HEK293 (cell line): ENCODE results near the gene BRD8.

ENCODE experiments used
- FEZF1 ChIP-seq: fragments of 450-650 bp; formaldehyde crosslinking; IDR thresholded peaks from 2 replicates; pipeline ENCODE4 v1.5.1; 2016; ENCODE audit warnings: missing biosample characterization, missing genetic modification characterization
- GLI2 ChIP-seq: fragments of 450-650 bp; formaldehyde crosslinking; IDR thresholded peaks from 2 replicates; pipeline ENCODE4; 2017; ENCODE audit warnings: missing biosample characterization, missing genetic modification characterization, low read depth, borderline replicate concordance
- GLIS1 ChIP-seq: fragments of 450-650 bp; formaldehyde crosslinking; IDR thresholded peaks from 2 replicates; pipeline ENCODE4 v1.5.1; 2016; ENCODE audit warnings: missing biosample characterization, missing genetic modification characterization
- KLF10 ChIP-seq: fragments of 450-650 bp; IDR thresholded peaks from 2 replicates; pipeline ENCODE4 v1.5.1; 2018; ENCODE audit warnings: missing biosample characterization, mild to moderate bottlenecking, missing genetic modification characterization
- KLF8 ChIP-seq: fragments of 450-650 bp; formaldehyde crosslinking; IDR thresholded peaks from 2 replicates; pipeline ENCODE4 v1.5.1; 2016; ENCODE audit warnings: missing biosample characterization, missing genetic modification characterization
- SCRT1 ChIP-seq: fragments of 450-650 bp; formaldehyde crosslinking; IDR thresholded peaks from 2 replicates; pipeline ENCODE4 v1.5.1; 2016; ENCODE audit warnings: missing biosample characterization, missing genetic modification characterization, borderline replicate concordance
- WT1 ChIP-seq: fragments of 450-650 bp; formaldehyde crosslinking; IDR thresholded peaks from 2 replicates; pipeline ENCODE4 v1.5.1; 2016; ENCODE audit warnings: missing biosample characterization, missing genetic modification characterization
- ZEB2 ChIP-seq: fragments of 450-650 bp; formaldehyde crosslinking; IDR thresholded peaks from 2 replicates; pipeline ENCODE4 v1.5.1; 2016; ENCODE audit warnings: missing biosample characterization, missing genetic modification characterization
- ZNF24 ChIP-seq: fragments of 450-650 bp; formaldehyde crosslinking; IDR thresholded peaks from 2 replicates; pipeline ENCODE4 v1.5.1; 2016; ENCODE audit warnings: missing biosample characterization, missing genetic modification characterization
- ZNF311 ChIP-seq: fragments of 450-650 bp; formaldehyde crosslinking; IDR thresholded peaks from 2 replicates; pipeline ENCODE4 v1.5.1; 2017; ENCODE audit warnings: missing biosample characterization, missing genetic modification characterization, borderline replicate concordance
- ZNF394 ChIP-seq: fragments of 450-650 bp; formaldehyde crosslinking; IDR thresholded peaks from 2 replicates; pipeline ENCODE4 v1.5.1; 2016; ENCODE audit warnings: missing biosample characterization, missing genetic modification characterization, mild to moderate bottlenecking, moderate library complexity, borderline replicate concordance
- ZNF416 ChIP-seq: fragments of 450-650 bp; formaldehyde crosslinking; IDR thresholded peaks from 2 replicates; pipeline ENCODE4 v1.5.1; 2016; ENCODE audit warnings: missing biosample characterization, missing genetic modification characterization
- ZNF426 ChIP-seq: fragments of 450-650 bp; formaldehyde crosslinking; IDR thresholded peaks from 2 replicates; pipeline ENCODE4 v1.5.1; 2017; ENCODE audit warnings: missing biosample characterization, missing genetic modification characterization, mild to moderate bottlenecking, inconsistent platforms, moderate library complexity
- ZNF555 ChIP-seq: fragments of 450-650 bp; formaldehyde crosslinking; conservative IDR thresholded peaks from 2 replicates; pipeline ENCODE4 v1.5.1; 2017; ENCODE audit warnings: missing biosample characterization, mild to moderate bottlenecking, missing genetic modification characterization, inconsistent platforms
- ZNF561 ChIP-seq: fragments of 450-650 bp; IDR thresholded peaks from 2 replicates; pipeline ENCODE4 v1.5.1; 2018; ENCODE audit warnings: missing biosample characterization, missing genetic modification characterization, borderline replicate concordance
- ZNF600 ChIP-seq: fragments of 450-650 bp; formaldehyde crosslinking; IDR thresholded peaks from 2 replicates; pipeline ENCODE4 v1.5.1; 2016; ENCODE audit warnings: missing biosample characterization, missing genetic modification characterization
- ZNF664 ChIP-seq: fragments of 450-650 bp; formaldehyde crosslinking; IDR thresholded peaks from 2 replicates; pipeline ENCODE4 v1.5.1; 2016; ENCODE audit warnings: missing biosample characterization, missing genetic modification characterization
- ZNF768 ChIP-seq: fragments of 450-650 bp; formaldehyde crosslinking; IDR thresholded peaks from 2 replicates; pipeline ENCODE4 v1.5.1; 2018; ENCODE audit warnings: missing biosample characterization, mild to moderate bottlenecking, missing genetic modification characterization
- ZNF830 ChIP-seq: fragments of 450-650 bp; IDR thresholded peaks from 2 replicates; pipeline ENCODE4 v1.5.0; 2018; ENCODE audit warnings: missing biosample characterization, missing genetic modification characterization, low read depth, mild to moderate bottlenecking, moderate library complexity
- ZSCAN30 ChIP-seq: fragments of 450-650 bp; IDR thresholded peaks from 2 replicates; pipeline ENCODE4 v1.5.1; 2018; ENCODE audit warnings: missing biosample characterization, mild to moderate bottlenecking, missing genetic modification characterization, moderate library complexity
- ZXDB ChIP-seq: fragments of 450-650 bp; formaldehyde crosslinking; IDR thresholded peaks from 2 replicates; pipeline ENCODE4 v1.5.1; 2016; ENCODE audit warnings: missing biosample characterization, missing genetic modification characterization
- TF ChIP-seq, protein P1 (sequence below): fragments of 450-650 bp; formaldehyde crosslinking; IDR thresholded peaks from 2 replicates; pipeline ENCODE4 v1.5.1; 2017; ENCODE audit warnings: missing biosample characterization, missing genetic modification characterization
- TF ChIP-seq, protein P2 (sequence below): fragments of 450-650 bp; IDR thresholded peaks from 2 replicates; pipeline ENCODE4 v1.5.1; 2018; ENCODE audit warnings: missing biosample characterization, mild to moderate bottlenecking, missing genetic modification characterization
- TF ChIP-seq, protein P3 (sequence below): fragments of 450-650 bp; formaldehyde crosslinking; IDR thresholded peaks from 2 replicates; pipeline ENCODE4 v1.5.1; 2016; ENCODE audit warnings: missing biosample characterization, missing genetic modification characterization
- TF ChIP-seq, protein P4 (sequence below): fragments of 450-650 bp; formaldehyde crosslinking; IDR thresholded peaks from 2 replicates; pipeline ENCODE4 v1.5.1; 2017; ENCODE audit warnings: missing biosample characterization, missing genetic modification characterization
- TF ChIP-seq, protein P5 (sequence below): fragments of 450-650 bp; formaldehyde crosslinking; IDR thresholded peaks from 2 replicates; pipeline ENCODE4 v1.5.1; 2016; ENCODE audit warnings: missing biosample characterization, missing genetic modification characterization
- TF ChIP-seq, protein P6 (sequence below): fragments of 450-650 bp; formaldehyde crosslinking; IDR thresholded peaks from 2 replicates; pipeline ENCODE4 v1.5.1; 2016; ENCODE audit warnings: missing biosample characterization, missing genetic modification characterization
- TF ChIP-seq, protein P7 (sequence below): fragments of 450-650 bp; formaldehyde crosslinking; IDR thresholded peaks from 2 replicates; pipeline ENCODE4; 2016; ENCODE audit warnings: missing biosample characterization, missing genetic modification characterization

BRD8 gene

DNA sequence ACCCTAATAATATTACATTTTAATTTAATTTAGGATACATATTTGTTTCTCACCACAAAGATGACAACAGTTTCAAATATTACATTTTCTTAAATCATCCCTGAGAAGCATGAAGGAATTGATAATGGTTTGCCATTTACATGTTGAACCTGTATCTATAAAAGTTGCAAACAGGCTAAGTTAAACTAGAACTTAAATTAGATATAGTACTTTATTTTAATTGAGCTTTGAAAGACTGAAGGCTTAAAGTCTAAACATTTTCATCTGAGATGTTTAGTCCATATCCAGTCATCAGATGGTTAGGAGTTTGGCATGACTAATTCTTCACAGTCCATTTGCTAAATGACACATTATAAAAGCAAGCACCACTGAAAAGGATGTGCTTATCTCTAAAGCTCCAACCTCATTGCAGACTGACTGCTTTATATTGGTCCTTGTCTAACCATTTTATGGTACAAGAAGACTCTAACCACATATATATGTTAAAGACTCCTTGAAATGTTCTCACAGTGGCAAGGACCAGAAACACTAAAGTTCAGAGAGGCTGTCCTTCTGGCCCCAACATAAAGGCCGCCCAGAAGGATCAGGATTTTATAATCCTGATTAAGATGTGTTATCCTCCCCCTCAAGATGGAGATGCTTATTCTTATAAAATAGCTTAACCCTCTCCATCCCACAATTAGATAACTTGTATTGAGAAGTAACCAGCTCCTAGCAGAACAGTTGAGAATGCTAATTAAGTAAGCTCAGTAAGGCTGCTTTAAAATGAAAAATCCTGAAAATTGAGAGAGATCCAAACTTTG is 68.8 kb downstream of the BRD8 start (continued):
- TF ChIP-seq, protein P1, sequence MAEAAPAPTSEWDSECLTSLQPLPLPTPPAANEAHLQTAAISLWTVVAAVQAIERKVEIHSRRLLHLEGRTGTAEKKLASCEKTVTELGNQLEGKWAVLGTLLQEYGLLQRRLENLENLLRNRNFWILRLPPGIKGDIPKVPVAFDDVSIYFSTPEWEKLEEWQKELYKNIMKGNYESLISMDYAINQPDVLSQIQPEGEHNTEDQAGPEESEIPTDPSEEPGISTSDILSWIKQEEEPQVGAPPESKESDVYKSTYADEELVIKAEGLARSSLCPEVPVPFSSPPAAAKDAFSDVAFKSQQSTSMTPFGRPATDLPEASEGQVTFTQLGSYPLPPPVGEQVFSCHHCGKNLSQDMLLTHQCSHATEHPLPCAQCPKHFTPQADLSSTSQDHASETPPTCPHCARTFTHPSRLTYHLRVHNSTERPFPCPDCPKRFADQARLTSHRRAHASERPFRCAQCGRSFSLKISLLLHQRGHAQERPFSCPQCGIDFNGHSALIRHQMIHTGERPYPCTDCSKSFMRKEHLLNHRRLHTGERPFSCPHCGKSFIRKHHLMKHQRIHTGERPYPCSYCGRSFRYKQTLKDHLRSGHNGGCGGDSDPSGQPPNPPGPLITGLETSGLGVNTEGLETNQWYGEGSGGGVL (tag by site-specific recombination) = no peak
- TF ChIP-seq KLF10 (tag by site-specific recombination) = peak; percentile 27; the same call in 1 of the 2 replicates
- no peak for TF ChIP-seq ZNF311 (tag by site-specific recombination)
- TF ChIP-seq WT1 (tag by site-specific recombination) = peak; percentile 87
- peak; percentile 70 for TF ChIP-seq KLF8
- TF ChIP-seq, protein P2, sequence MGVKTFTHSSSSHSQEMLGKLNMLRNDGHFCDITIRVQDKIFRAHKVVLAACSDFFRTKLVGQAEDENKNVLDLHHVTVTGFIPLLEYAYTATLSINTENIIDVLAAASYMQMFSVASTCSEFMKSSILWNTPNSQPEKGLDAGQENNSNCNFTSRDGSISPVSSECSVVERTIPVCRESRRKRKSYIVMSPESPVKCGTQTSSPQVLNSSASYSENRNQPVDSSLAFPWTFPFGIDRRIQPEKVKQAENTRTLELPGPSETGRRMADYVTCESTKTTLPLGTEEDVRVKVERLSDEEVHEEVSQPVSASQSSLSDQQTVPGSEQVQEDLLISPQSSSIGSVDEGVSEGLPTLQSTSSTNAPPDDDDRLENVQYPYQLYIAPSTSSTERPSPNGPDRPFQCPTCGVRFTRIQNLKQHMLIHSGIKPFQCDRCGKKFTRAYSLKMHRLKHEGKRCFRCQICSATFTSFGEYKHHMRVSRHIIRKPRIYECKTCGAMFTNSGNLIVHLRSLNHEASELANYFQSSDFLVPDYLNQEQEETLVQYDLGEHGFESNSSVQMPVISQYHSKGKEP (tag by site-specific recombination) = peak; percentile 54
- TF ChIP-seq, protein P3, sequence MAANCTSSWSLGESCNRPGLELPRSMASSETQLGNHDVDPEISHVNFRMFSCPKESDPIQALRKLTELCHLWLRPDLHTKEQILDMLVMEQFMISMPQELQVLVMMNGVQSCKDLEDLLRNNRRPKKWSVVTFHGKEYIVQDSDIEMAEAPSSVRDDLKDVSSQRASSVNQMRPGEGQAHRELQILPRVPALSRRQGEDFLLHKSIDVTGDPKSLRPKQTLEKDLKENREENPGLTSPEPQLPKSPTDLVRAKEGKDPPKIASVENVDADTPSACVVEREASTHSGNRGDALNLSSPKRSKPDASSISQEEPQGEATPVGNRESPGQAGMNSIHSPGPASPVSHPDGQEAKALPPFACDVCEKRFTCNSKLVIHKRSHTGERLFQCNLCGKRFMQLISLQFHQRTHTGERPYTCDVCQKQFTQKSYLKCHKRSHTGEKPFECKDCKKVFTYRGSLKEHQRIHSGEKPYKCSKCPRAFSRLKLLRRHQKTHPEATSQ (tag by site-specific recombination) = no peak
- TF ChIP-seq GLI2 (tag by site-specific recombination) = peak; percentile 78
- TF ChIP-seq ZNF394 = peak; percentile 46
- peak; percentile 84 for TF ChIP-seq FEZF1 (tag by site-specific recombination)
- no peak for TF ChIP-seq ZNF555 (tag by site-specific recombination)
- TF ChIP-seq ZNF600 (tag by site-specific recombination) = peak; percentile 91
- peak; percentile 55; the same call in 1 of the 2 replicates for TF ChIP-seq ZSCAN30 (tag by site-specific recombination)
- TF ChIP-seq, protein P4, sequence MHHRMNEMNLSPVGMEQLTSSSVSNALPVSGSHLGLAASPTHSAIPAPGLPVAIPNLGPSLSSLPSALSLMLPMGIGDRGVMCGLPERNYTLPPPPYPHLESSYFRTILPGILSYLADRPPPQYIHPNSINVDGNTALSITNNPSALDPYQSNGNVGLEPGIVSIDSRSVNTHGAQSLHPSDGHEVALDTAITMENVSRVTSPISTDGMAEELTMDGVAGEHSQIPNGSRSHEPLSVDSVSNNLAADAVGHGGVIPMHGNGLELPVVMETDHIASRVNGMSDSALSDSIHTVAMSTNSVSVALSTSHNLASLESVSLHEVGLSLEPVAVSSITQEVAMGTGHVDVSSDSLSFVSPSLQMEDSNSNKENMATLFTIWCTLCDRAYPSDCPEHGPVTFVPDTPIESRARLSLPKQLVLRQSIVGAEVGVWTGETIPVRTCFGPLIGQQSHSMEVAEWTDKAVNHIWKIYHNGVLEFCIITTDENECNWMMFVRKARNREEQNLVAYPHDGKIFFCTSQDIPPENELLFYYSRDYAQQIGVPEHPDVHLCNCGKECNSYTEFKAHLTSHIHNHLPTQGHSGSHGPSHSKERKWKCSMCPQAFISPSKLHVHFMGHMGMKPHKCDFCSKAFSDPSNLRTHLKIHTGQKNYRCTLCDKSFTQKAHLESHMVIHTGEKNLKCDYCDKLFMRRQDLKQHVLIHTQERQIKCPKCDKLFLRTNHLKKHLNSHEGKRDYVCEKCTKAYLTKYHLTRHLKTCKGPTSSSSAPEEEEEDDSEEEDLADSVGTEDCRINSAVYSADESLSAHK = peak; percentile 51
- TF ChIP-seq GLIS1 (tag by site-specific recombination) = peak; percentile 45
- TF ChIP-seq SCRT1 = no peak
- TF ChIP-seq, protein P5, sequence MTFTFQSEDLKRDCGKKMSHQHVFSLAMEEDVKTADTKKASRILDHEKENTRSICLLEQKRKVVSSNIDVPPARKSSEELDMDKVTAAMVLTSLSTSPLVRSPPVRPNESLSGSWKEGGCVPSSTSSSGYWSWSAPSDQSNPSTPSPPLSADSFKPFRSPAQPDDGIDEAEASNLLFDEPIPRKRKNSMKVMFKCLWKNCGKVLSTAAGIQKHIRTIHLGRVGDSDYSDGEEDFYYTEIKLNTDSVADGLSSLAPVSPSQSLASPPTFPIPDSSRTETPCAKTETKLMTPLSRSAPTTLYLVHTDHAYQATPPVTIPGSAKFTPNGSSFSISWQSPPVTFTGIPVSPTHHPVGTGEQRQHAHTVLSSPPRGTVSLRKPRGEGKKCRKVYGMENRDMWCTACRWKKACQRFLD (tag by site-specific recombination) = no peak
- peak; percentile 77 for TF ChIP-seq ZXDB
- peak; percentile 84 for TF ChIP-seq ZEB2 (tag by site-specific recombination)
- TF ChIP-seq ZNF830 (tag by site-specific recombination) = no peak
- no peak for TF ChIP-seq ZNF24 (tag by site-specific recombination)
- TF ChIP-seq, protein P6, sequence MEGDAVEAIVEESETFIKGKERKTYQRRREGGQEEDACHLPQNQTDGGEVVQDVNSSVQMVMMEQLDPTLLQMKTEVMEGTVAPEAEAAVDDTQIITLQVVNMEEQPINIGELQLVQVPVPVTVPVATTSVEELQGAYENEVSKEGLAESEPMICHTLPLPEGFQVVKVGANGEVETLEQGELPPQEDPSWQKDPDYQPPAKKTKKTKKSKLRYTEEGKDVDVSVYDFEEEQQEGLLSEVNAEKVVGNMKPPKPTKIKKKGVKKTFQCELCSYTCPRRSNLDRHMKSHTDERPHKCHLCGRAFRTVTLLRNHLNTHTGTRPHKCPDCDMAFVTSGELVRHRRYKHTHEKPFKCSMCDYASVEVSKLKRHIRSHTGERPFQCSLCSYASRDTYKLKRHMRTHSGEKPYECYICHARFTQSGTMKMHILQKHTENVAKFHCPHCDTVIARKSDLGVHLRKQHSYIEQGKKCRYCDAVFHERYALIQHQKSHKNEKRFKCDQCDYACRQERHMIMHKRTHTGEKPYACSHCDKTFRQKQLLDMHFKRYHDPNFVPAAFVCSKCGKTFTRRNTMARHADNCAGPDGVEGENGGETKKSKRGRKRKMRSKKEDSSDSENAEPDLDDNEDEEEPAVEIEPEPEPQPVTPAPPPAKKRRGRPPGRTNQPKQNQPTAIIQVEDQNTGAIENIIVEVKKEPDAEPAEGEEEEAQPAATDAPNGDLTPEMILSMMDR (tag by site-specific recombination) = no peak
- TF ChIP-seq, protein P7, sequence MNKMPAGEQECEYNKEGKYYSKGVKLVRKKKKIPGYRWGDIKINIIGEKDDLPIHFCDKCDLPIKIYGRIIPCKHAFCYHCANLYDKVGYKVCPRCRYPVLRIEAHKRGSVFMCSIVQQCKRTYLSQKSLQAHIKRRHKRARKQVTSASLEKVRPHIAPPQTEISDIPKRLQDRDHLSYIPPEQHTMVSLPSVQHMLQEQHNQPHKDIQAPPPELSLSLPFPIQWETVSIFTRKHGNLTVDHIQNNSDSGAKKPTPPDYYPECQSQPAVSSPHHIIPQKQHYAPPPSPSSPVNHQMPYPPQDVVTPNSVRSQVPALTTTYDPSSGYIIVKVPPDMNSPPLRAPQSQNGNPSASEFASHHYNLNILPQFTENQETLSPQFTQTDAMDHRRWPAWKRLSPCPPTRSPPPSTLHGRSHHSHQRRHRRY (tag by site-specific recombination) = no peak
- 0 out of 2 replicates have a peak, but pooled peaks have one; percentile 35 for TF ChIP-seq ZNF561 (tag by site-specific recombination)
- TF ChIP-seq ZNF416 = no peak
- TF ChIP-seq ZNF768 = no peak
- peak; percentile 99 for TF ChIP-seq ZNF664 (tag by site-specific recombination)
- TF ChIP-seq ZNF426 (tag by site-specific recombination) = no peak
